ENCODE results near the gene CSGALNACT2.

Gene CSGALNACT2

DNA sequence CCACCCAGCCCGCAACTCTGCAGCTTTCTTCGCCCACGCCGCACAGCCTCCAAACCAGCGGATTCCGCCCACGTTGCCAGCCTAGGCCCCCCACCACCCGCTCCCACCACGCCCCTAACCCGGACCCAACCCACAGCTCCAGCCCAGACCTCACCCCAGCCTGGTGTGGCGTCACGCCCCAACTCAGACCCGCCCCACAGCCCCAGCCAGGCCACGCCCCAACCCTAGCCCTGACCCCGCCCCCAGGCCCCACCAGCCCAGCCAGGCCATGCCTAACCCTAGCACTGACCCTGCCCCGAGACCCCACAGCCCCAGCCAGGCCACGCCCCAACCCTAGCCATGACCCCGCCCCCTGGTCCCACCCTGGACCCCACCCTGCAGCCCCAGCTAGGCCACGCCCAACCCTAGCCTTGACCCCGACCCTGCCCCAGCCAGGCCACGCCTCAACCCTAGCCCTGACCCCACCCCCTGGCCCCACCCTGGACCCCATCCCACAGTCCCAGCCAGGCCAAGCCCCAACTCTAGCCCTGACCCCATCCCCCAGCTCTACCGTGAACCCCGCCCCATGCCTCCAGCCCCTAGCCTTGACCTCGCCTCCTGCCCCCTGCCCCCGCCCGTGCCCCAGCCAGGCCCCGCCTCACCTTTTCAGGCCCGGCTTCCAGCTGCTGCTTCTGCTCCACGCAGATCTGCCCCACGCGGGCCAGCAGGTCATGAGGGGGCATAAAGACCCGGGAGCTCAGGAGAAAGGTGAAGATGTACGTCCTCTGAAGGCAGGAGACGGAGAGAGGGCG is 64.6 kb downstream of the CSGALNACT2 start:
- no peak for DNase-seq (ENCODE audit: low read depth)

GRCh38 chr10:43203448-43204041 is 65.3 kb downstream of the CSGALNACT2 start:
- peak; percentile 30 for DNase-seq (ENCODE audit: low read depth)

- DNase-seq (ENCODE audit: low read depth) = peak; percentile 7
Measured at GRCh38 chr10:43204042-43204942, 66.0 kb downstream of the CSGALNACT2 start.

DNA sequence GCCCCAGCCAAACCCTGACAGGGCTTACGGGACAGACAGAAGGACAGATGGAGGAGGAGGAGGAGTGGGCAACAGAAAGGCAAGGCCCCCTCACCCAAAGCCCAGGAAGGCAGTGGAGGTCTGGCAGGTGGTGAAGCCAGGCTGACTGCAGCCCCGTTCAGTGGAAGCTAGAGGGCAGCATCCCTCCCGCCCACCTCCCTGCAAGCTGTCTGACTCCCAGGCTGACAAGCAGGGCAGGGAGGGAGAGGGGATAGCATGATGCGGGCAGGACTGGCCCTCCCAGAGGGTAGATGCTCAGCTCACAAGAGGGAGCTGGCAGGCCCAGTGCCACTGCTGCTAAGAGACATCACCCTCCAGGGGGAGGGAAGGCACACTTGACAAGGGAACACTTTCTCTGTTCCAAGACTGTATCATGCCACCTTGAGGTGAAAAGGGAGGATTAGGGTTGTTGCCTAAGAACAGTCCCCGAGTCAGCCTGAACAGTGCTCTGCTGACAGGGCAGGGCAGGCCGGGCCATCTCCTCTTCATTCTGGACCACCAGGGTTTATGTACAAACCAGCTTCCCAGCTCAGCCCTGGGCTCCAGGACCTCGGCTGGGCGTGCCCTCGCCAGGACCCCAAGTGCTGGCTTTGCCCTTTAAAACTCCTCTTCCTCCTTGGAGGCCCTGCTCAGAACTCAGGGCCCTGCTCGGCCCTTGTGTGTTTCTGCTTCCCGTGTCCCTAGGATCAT is 66.9 kb downstream of the CSGALNACT2 start:
- peak; percentile 61 for DNase-seq (ENCODE audit: low read depth)

DNA sequence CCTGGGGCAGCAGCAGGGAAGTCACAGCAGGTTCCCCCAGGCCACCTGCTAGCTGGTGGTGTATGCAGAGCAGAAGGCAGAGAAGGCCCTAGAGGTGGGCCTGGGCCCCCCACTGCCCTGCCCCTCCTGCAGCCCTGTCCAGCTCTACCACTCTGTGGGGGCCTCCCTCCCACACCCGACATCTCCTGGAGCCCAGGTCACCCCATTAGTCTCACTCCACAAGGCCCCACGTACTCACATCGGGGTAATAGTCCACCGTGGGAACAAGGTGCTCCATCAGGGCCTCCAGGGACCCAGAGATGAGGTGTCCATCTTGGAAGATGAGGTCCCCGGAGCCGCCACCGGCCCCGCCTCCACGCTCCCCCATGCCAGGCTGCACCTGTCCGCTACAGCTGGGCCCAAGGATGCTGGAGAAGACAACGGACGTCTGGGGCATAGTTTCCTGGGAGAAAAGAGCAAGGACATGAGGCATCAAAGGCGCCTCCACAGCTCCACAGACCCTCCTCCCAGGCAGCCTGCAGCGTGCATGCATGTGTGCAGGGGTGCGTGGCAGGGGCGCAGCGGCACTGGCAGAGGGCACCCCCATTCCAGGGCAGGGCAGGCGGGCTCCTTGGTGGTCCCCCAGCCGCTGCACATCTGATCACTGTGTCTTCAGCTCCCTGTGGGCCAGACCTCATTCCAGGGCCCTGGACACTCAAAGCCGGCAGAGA is 67.6 kb downstream of the CSGALNACT2 start:
- DNase-seq (ENCODE audit: low read depth) = no peak

DNA sequence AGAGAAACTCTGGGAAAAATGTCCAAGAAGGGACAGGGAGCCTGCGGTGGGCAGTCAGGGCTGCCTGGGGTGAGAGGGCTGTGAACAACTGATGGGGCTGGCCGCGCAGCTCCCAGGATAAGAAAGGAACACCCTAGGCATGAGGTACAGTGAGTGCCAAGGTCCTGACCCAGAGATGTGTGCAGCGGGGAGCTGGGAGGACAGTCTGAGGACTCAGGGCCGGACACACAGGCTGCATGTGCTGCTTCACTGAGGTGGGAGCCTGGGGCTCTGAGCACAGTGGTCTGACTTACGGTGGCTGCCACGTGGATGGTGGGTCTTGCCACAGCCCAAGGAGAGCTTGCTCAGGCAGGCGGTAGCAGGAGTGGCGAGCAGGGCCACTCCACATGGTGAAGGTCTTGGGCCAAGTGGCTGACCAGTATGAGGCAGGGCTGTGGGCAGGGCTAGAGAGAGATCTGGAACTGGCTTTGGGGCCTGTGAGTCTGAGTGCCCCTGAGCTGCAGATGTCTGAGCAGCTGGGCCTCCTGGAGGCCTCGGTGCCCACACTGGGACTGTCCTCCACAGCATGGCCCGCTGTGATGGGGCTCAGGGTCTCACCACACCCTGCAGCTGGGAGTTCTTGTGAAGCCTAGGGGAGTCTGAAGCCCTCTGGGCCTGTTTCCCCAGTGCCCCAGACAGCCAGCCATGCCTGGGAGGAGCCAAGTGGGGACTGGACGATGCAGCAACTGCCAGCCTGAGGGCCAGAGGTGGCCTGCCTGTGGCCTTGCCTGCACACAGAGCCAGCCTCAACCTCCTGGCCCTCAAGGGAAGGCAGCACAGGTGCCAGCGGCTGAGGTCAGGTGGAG is 68.4 kb downstream of the CSGALNACT2 start:
- DNase-seq (ENCODE audit: low read depth) = no peak

GRCh38 chr10:43208147-43209073 is 70.2 kb downstream of the CSGALNACT2 start:
- no peak for DNase-seq (ENCODE audit: low read depth)

DNA sequence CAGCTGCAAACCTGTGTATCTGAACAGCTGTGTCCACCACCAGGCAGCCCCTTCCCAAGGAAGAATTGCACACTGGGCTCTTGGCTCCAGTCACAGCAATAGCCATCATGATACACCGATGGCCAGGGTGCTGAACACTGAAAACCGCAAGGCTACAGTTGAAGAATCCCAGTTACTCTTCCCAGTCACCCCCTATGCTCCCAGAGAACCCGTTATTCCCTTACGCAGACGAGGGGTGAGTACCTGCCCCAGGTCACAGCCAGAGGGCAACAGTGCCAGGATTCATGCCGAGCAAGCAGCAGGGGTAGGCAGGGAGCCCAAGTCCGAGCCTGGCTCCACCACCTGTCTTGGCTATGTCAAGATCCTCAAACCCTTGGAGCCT is 70.8 kb downstream of the CSGALNACT2 start:
- DNase-seq (ENCODE audit: low read depth) = no peak

DNA sequence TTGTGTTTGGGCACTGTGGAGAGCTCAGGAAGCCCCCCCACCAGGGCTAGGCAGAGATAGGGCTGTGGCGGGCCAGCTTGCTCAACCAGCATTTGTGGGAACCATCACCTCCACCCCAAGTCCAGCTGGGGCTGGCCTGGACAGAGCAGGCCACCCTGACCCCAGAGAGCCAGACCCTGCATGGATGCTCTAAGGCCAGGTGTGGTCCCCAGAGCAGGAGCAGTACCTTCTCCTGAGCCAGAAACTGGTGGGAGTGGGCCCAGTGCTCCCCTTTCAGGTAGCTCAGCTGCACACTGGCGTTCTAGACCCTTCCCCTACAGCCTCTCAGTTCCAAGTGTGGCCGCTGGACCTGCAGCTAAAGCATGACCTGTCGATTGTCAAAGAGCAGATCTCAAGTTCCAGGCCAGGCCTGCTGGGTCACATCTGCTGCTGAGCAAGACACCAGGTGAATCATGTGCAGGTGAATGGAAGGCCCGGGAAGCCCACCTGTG is 71.5 kb downstream of the CSGALNACT2 start:
- no peak for DNase-seq (ENCODE audit: low read depth)

DNA sequence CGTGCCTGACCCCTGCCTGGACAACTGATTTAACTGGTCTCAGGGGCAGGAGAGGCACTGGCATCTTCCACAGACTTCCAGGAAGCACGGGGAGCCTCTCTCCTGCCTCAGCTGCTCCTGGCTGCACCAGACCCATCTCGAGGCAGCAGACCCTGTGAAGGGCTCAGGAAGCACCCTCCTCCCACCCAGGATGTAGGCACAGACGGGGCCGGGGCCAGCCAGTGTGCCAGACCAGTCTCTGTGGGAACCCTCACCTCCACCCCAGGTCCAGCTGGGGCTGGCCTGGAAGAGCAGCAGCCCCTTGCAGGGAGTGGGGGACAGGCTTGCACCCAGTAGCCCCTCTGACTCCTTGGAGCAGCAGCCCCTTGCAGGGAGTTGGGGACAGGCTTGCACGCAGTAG is 72.3 kb downstream of the CSGALNACT2 start:
- no peak for DNase-seq (ENCODE audit: low read depth)

DNA sequence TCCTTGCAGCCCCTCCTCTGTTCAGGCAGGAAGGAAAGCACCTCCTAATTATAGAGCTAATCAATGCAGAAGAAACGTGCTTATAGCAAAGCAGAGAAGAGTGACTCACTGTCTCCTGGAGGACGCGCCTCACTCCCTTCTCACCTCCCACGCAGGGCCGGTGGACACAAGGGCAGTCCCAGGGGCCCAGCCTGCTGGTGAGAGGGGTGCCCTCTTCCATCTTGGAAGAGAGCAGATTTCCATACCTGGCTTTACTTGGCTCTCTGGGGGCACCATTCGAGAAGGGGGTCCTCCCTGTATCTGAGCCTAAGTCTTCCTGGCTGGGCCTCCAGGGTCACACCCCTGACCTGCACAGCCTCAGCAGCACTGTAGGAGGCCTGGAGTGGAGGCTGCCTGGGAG is 72.8 kb downstream of the CSGALNACT2 start:
- peak; percentile 40 for DNase-seq (ENCODE audit: low read depth)

- no peak for DNase-seq (ENCODE audit: low read depth)
Measured at GRCh38 chr10:43211431-43212042, 73.3 kb downstream of the CSGALNACT2 start.

- no peak for DNase-seq (ENCODE audit: low read depth)
Measured at GRCh38 chr10:43212043-43212721, 73.9 kb downstream of the CSGALNACT2 start.

- DNase-seq (ENCODE audit: low read depth) = peak; percentile 34
Measured at GRCh38 chr10:43214071-43214955, 76.1 kb downstream of the CSGALNACT2 start.

DNA sequence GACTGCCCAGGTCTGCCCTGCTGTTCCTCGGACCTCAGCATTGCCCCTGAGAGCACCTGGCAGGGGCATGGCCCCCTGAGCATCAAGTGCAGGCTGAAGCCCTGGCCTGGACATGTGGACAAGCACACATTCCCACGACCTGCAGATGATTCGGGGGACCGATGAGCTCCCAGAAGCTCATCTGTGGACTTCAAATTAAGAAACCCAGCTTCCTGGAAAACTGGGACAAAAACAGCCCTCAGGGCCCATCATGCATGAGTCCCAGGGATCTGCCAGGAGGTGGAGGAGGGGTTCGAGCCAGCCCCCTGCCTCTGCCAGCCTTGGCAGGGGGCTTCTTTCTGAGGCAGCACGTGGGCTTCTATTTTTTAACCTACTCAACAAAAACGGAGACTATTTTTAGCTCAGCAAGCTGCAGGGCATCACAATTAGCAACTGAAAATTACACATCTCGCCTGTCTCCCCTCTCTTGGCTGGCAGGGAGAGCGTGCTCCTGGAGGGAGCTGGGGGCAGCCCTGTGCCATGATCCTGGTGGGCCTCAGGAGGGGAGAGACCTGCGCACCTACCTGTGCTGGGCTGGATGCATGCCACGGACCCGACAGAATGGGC is 76.8 kb downstream of the CSGALNACT2 start:
- no peak for DNase-seq (ENCODE audit: low read depth)

- DNase-seq (ENCODE audit: low read depth) = no peak
Measured at GRCh38 chr10:43215758-43216455, 77.7 kb downstream of the CSGALNACT2 start.
